Measurements from ENCODE around the gene OR2T8. TPM values are rescaled to one million over a fixed set of nuclear protein-coding genes. Genes with fewer than 3 reads are reported as not detected.

OR2T8 gene, protein sequence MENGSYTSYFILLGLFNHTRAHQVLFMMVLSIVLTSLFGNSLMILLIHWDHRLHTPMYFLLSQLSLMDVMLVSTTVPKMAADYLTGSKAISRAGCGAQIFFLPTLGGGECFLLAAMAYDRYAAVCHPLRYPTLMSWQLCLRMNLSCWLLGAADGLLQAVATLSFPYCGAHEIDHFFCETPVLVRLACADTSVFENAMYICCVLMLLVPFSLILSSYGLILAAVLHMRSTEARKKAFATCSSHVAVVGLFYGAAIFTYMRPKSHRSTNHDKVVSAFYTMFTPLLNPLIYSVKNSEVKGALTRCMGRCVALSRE
- not detected for total RNA-seq

DNA sequence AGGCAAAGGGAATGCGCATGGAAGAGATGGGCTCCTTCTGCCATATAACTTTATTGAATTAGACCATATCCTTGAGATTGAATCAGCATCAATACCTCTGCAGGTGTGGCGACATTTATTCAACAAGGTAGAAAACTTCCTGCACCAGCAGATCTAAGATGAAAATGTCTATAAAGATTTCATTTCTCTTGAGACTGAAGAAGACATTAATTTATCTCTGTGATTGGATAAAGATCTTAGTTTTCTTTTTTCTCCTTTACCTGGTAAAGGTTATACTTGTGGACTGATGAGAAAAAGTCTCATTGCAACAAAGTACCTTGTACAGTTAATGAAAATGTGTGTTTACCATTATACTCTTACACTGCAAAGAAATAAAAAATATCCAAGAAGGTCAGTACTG is at the start of gene OR2T8:
Gene OR2T8, plus strand, starts transcription at position 301 of the 400 bp plus-strand sequence. CDS start 766 bp downstream, outside the sequence.
- Mint-ChIP-seq H3K4me3 (no peak within 1 kb of the TSS), H3K27ac (no peak within 1 kb of the TSS), H3K4me1 (no peaks in the 10 kb centered on the region), H3K27me3 (peaks cover 7% of the 10 kb centered on the region), H3K36me3 (ENCODE audit: low read depth) (no peaks in the 10 kb centered on the region), H3K9me3 (ENCODE audit: low read depth) (no peaks in the 10 kb centered on the region)
- no peak for DNase-seq
- no peak for ATAC-seq
- intact Hi-C loops (cut with DNase I, micrococcal nuclease), result loop anchor here in 1 of 2 experiments (5.0 kb wide), 1 partner anchor 238 kb away; no protein-coding TSS in a partner anchor
- POLR2A ChIA-PET, result no interaction called here
- CTCF ChIA-PET, result no interaction called here

DNA sequence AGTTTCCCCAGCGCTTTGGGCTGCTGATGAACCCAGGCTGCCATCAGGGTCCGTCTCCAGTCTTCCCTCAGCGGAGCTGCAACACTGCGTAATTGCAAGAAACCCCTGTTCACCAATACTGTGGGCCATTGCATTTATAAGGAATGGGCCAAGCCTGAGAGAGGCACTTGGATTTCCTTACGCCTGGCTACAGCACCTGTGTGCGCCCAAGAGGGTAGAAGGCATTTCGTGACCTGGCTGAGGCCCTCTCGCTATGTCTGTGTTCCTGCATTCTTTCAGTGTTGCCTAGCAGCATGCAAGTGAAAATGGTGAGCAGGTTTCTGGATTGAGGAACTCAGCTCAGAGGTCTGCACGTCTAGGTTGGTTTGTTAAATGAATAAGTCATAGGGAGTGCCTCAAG is 36.7 kb upstream of the OR2T8 start:
- no peaks in the 10 kb centered on the region for H3K4me1 Mint-ChIP-seq
- H3K27me3 Mint-ChIP-seq, result no peaks in the 10 kb centered on the region
- no peak overlapping the region for H3K27ac Mint-ChIP-seq
- no peaks in the 10 kb centered on the region for H3K9me3 Mint-ChIP-seq (ENCODE audit: low read depth)
- H3K36me3 Mint-ChIP-seq (ENCODE audit: low read depth), result no peaks in the 10 kb centered on the region
- H3K4me3 Mint-ChIP-seq, result no peak overlapping the region
- POLR2A ChIA-PET, result no interaction called here
- no peak for ATAC-seq
- CTCF ChIA-PET, result no interaction called here
- intact Hi-C loops (cut with DNase I, micrococcal nuclease), result no loop called here
- DNase-seq, result no peak

DNA sequence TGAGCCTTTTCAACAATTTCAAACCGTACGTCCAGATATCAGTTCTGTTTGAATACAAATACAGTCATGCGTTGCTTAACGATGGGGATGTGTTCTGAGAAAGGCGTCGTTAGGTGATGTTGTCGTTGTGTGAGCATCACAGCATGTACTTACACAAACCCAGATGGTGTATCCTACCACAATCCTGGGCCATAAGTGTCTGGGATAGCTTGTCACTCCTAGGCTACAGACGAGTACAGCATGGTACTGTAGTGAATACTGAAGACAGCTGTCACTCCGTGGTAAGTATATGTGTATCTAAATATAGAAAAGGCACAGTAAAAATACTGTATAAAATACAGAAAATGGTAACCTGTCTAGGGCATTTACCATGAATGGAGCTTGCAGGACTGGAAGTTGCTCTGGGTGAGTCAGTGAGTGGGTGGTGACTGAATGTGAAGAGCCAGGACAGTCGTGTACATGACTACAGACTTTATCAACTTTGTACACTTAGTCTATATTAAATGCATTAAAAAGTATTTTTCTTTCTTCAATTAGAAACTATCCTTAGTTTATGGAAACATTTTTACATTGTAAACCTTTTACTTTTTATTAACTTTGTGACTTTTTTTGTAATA is 35.1 kb upstream of the OR2T8 start:
- ChIA-PET POLR2A (no interaction called here), CTCF (no interaction called here)
- Mint-ChIP-seq H3K27ac (no peak overlapping the region), H3K9me3 (ENCODE audit: low read depth) (no peaks in the 10 kb centered on the region), H3K27me3 (no peaks in the 10 kb centered on the region), H3K36me3 (ENCODE audit: low read depth) (no peaks in the 10 kb centered on the region), H3K4me1 (no peaks in the 10 kb centered on the region), H3K4me3 (no peak overlapping the region)
- ATAC-seq (no peak), DNase-seq (no peak)
- intact Hi-C loops (cut with DNase I, micrococcal nuclease), result no loop called here

DNA sequence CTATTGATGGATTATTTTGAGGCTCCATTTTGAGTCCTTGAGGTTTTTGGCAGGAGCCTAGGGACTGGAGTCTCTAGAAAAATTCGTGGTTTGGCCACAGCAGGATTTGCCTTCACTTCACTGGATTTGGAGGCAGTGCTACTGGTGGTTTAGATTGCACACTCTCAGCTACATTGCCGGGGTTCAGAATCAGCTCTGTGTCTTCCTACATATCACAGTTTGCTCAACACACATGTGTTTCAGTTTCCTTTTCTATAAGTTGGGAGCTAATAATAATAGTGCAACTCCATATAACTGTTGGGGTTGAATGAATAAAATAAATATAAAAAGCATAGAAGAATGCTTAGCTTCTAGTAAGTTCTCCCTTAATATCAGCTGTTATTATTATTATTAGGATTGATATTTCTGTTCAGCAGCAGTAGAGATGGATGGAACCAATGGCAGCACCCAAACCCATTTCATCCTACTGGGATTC is 24.9 kb upstream of the OR2T8 start, which contains the start of gene OR2W3:
Gene OR2W3, plus strand, starts transcription at position 425 of the 475 bp plus-strand sequence. Its CDS starts 0 bp downstream, at position 425.
- Mint-ChIP-seq H3K27me3 (no peaks in the 10 kb centered on the region), H3K36me3 (ENCODE audit: low read depth) (no peaks in the 10 kb centered on the region), H3K9me3 (ENCODE audit: low read depth) (no peaks in the 10 kb centered on the region), H3K27ac (no peak within 1 kb of the TSS), H3K4me1 (no peaks in the 10 kb centered on the region), H3K4me3 (no peak within 1 kb of the TSS)
- no peak for ATAC-seq
- POLR2A ChIA-PET, result no interaction called here
- CTCF ChIA-PET, result interaction anchor here (0.6 kb wide), 1 partner anchor 18 kb away, joined by 4 read pairs; no protein-coding TSS in a partner anchor
- intact Hi-C loops (cut with DNase I, micrococcal nuclease), result no loop called here
- DNase-seq, result no peak

DNA sequence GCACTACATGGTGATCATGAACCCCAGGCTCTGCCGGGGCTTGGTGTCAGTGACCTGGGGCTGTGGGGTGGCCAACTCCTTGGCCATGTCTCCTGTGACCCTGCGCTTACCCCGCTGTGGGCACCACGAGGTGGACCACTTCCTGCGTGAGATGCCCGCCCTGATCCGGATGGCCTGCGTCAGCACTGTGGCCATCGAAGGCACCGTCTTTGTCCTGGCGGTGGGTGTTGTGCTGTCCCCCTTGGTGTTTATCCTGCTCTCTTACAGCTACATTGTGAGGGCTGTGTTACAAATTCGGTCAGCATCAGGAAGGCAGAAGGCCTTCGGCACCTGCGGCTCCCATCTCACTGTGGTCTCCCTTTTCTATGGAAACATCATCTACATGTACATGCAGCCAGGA is 24.1 kb upstream of the OR2T8 start:
- H3K36me3 Mint-ChIP-seq (ENCODE audit: low read depth), result no peaks in the 10 kb centered on the region
- CTCF ChIA-PET, result interaction anchor here (0.6 to 1.4 kb wide), 2 partner anchors 11 to 19 kb away, joined by 3 to 4 read pairs; no protein-coding TSS in a partner anchor
- no peaks in the 10 kb centered on the region for H3K4me1 Mint-ChIP-seq
- no peaks in the 10 kb centered on the region for H3K27me3 Mint-ChIP-seq
- POLR2A ChIA-PET, result no interaction called here
- intact Hi-C loops (cut with DNase I, micrococcal nuclease), result no loop called here
- no peak overlapping the region for H3K27ac Mint-ChIP-seq
- H3K9me3 Mint-ChIP-seq (ENCODE audit: low read depth), result no peaks in the 10 kb centered on the region
- H3K4me3 Mint-ChIP-seq, result no peak overlapping the region
- DNase-seq (no peak), ATAC-seq (no peak)

DNA sequence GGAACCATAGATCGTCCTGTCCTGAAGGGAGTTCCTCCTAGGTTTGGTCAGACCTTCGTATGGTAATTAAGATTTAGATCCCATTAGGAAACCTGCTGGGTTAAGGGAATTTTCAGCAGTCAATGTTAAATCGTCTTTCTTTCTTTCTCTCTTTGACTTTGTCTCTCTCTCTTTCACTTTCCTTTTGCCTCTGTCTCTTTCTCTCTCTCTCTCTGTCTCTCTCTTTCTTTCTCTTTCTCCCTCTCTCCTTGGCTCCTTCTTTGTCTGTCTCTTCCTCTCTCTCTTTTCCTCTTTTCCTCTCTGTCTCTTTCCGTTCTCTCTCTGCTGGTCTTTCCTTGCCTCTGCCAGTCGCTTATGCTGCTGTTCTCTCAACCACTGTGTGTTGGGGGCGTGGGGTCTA is 15.9 kb upstream of the OR2T8 start:
- Mint-ChIP-seq H3K36me3 (ENCODE audit: low read depth) (no peaks in the 10 kb centered on the region), H3K9me3 (ENCODE audit: low read depth) (peaks cover 8% of the 10 kb centered on the region), H3K4me3 (no peak overlapping the region), H3K27me3 (no peaks in the 10 kb centered on the region), H3K27ac (no peak overlapping the region), H3K4me1 (peaks cover 33% of the 10 kb centered on the region)
- DNase-seq (no peak), ATAC-seq (no peak)
- ChIA-PET POLR2A (no interaction called here), CTCF (no interaction called here)
- intact Hi-C loops (cut with DNase I, micrococcal nuclease), result no loop called here

DNA sequence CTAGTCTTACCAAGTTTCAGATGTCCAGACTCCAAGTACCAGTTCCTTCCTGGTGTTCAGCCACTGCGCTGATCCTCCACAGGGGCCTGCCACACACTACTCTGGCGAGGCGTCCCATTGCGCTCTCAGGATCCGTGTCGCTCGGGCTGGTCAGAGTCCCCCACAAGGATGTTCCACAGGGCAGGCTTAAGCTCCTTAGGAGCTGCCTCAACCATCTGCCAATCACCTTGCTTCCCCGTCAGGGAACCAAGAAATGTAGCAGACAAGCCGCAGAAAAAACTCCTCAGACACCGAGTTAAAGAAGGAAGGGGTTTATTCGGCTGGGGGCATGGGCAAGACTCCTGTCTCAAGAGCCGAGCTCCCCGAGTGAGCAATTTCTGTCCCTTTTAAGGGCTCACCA is 14.9 kb upstream of the OR2T8 start:
- Mint-ChIP-seq H3K4me1 (peaks cover 33% of the 10 kb centered on the region), H3K4me3 (no peak overlapping the region), H3K36me3 (ENCODE audit: low read depth) (no peaks in the 10 kb centered on the region), H3K27me3 (no peaks in the 10 kb centered on the region), H3K27ac (no peak overlapping the region), H3K9me3 (ENCODE audit: low read depth) (peaks cover 8% of the 10 kb centered on the region)
- POLR2A ChIA-PET, result no interaction called here
- CTCF ChIA-PET, result no interaction called here
- ATAC-seq, result no peak
- no peak for DNase-seq
- intact Hi-C loops (cut with DNase I, micrococcal nuclease), result loop anchor here in 1 of 2 experiments (5.0 kb wide), 1 partner anchor 498 kb away; no protein-coding TSS in a partner anchor

DNA sequence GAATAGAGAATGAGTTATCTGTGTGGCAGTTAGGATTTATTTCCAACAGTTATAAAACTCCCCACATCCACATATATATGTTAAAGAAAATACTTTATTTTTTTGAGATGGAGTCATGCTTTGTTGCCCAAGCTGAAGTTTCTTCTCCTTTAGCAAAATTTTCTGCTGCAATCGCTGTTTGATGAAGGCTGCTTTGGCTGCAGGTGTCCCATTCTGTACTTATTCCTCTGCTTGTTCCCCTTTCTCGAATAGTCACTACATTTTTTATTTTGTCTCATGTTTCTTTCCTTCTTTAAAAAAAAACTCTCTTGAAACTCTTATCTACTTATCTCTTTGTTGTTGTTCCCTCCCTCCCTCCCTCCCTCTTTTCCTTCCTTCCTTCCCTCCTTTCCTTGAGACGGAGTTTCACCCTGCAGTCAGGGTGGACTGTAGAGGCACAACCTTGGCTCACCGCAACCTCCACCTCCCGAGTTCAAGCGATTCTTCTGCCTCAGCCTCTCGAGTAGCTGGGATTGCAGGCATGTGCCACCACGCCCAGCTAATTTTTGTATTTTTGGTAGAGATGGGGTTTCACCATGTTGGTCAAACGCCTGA is 14.0 kb upstream of the OR2T8 start:
- peaks cover 33% of the 10 kb centered on the region for H3K4me1 Mint-ChIP-seq
- H3K4me3 Mint-ChIP-seq, result peak overlapping the region; percentile 53
- peak overlapping the region; percentile 61 for H3K27ac Mint-ChIP-seq

DNA sequence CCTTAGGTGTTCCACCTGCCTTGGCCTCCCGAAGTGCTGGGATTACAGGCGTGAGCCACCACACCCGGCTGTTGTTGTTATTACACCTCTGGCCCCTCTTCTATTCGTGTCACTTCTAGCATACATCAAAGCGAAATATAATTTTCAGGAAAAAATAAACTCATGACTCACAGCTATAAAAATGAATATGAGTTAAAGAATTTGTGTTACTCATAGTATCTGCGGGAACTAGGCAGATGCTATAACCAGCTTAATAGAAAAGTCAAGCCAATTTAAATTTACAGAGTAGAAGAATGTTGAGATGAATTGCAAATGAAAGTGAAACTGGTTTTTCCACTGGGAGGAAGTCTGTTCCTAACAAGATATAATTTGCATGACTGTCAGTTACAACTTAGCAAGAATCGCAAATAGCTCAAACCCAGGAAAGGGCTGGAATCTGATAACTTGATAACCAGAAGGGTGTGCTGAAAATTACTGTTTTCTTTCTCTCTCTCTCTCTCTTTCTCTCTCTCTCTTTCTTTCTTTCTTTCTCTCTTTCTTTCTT is 13.5 kb upstream of the OR2T8 start:
- H3K4me3 Mint-ChIP-seq, result peak overlapping the region; percentile 53
- CTCF ChIA-PET, result interaction anchor here (0.9 to 1.2 kb wide), 3 partner anchors 9 to 18 kb away, joined by 3 read pairs; partner anchors contain the start of gene OR2AJ1

More for the DNA sequence above, 14.0 kb upstream of the OR2T8 start:
- peaks cover 8% of the 10 kb centered on the region for H3K9me3 Mint-ChIP-seq (ENCODE audit: low read depth)
- no peak for DNase-seq
- H3K36me3 Mint-ChIP-seq (ENCODE audit: low read depth), result no peaks in the 10 kb centered on the region
- ATAC-seq, result no peak
- CTCF ChIA-PET, result interaction anchor here (0.9 to 1.2 kb wide), 3 partner anchors 9 to 18 kb away, joined by 3 read pairs; partner anchors contain the start of gene OR2AJ1
- no peaks in the 10 kb centered on the region for H3K27me3 Mint-ChIP-seq
- POLR2A ChIA-PET, result no interaction called here
- intact Hi-C loops (cut with DNase I, micrococcal nuclease), result loop anchor here (1.0 to 5.0 kb wide), 2 partner anchors 31 to 499 kb away; no protein-coding TSS in a partner anchor

DNA sequence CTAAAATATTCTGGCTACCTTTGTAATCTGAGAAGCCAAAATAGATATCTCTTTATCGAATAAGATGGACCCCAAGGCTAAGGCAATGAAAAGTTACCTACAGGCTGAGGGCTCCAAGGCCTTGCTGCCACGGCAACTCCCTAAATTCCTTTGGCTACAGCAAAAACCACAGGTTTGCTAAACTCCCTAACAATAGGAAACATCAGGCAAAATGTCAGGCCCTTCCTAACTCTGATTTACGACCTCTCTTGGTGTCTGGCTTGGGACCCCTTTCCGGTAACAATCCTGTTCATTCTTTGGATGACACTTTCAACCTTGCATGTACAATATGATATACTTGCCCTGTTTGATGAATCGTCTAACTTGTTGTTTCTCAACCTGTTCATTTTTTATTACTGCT is 11.3 kb upstream of the OR2T8 start:
- H3K27ac Mint-ChIP-seq, result no peak overlapping the region
- peaks cover 7% of the 10 kb centered on the region for H3K9me3 Mint-ChIP-seq (ENCODE audit: low read depth)
- H3K4me1 Mint-ChIP-seq, result peaks cover 33% of the 10 kb centered on the region
- H3K4me3 Mint-ChIP-seq, result no peak overlapping the region
- no peaks in the 10 kb centered on the region for H3K27me3 Mint-ChIP-seq
- ChIA-PET CTCF (no interaction called here), POLR2A (no interaction called here)
- ATAC-seq (no peak), DNase-seq (no peak)
- intact Hi-C loops (cut with DNase I, micrococcal nuclease), result loop anchor here in 1 of 2 experiments (5.0 kb wide), 1 partner anchor 501 kb away; no protein-coding TSS in a partner anchor
- H3K36me3 Mint-ChIP-seq (ENCODE audit: low read depth), result no peaks in the 10 kb centered on the region

More for the DNA sequence above, 13.5 kb upstream of the OR2T8 start:
- DNase-seq (peak; percentile 50), ATAC-seq (peak; percentile 93)
- intact Hi-C loops (cut with DNase I, micrococcal nuclease), result loop anchor here (1.0 to 5.0 kb wide), 2 partner anchors 31 to 499 kb away; no protein-coding TSS in a partner anchor
- Mint-ChIP-seq H3K9me3 (ENCODE audit: low read depth) (peaks cover 8% of the 10 kb centered on the region), H3K36me3 (ENCODE audit: low read depth) (no peaks in the 10 kb centered on the region), H3K27me3 (no peaks in the 10 kb centered on the region), H3K4me1 (peaks cover 33% of the 10 kb centered on the region), H3K27ac (peak overlapping the region; percentile 61)
- POLR2A ChIA-PET, result interaction anchor here (0.6 kb wide), 1 partner anchor 516 kb away, joined by 6 read pairs; no protein-coding TSS in a partner anchor

DNA sequence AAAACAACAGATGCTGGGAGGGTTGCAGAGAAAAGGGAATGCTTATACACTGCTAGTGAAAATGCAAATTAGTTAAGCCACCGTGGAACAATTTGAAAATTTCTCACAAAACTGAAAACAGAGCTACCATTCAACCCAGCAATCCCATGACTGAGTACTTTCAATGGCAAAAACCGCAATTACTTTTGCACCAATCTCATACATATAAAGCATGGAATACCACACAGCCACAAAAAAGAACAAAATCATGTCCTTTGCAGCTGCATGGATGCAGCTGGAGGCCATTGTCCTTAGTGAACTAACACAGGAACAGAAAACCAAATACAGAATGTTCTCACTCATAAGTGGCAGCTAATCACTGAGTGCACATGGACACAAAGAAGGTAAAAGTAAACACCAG is 6.3 kb upstream of the OR2T8 start:
- H3K4me1 Mint-ChIP-seq, result no peaks in the 10 kb centered on the region
- DNase-seq (no peak), ATAC-seq (no peak)
- intact Hi-C loops (cut with DNase I, micrococcal nuclease), result no loop called here
- CTCF ChIA-PET, result interaction anchor here (0.6 to 1.1 kb wide), 3 partner anchors 23 to 524 kb away, joined by 3 to 5 read pairs (median 3); no protein-coding TSS in a partner anchor
- no peak overlapping the region for H3K27ac Mint-ChIP-seq
- H3K27me3 Mint-ChIP-seq, result peaks cover 7% of the 10 kb centered on the region
- H3K36me3 Mint-ChIP-seq (ENCODE audit: low read depth), result no peaks in the 10 kb centered on the region
- no peaks in the 10 kb centered on the region for H3K9me3 Mint-ChIP-seq (ENCODE audit: low read depth)
- POLR2A ChIA-PET, result no interaction called here
- H3K4me3 Mint-ChIP-seq, result no peak overlapping the region
